K562 (cell line): ENCODE measurements around the gene MAP1LC3B2. TPM values are rescaled to one million over a fixed set of nuclear protein-coding genes. Genes with fewer than 3 reads are reported as not detected.

Experiments used
- ATAC-seq: fragments of 200-7000 bp; cut with Tn5 transposase; 3 replicates; pipeline ENCODE4 v1.9.1; 2020; ENCODE audit warnings: moderate library complexity
- BruUV-seq: library from RNA; stranded (reverse); fragments of 400-500 nt; replicated peaks from 2 replicates; lab custom pipeline; 2021; lab: Mats Ljungman, UMichigan
- CTCF ChIA-PET: fragments of 300-600 bp; formaldehyde crosslinking; extraction: SDS; loops from one replicate; lab custom pipeline; 2021; ENCODE audit warnings: low intra/inter-chr PET ratio; lab: Yijun Ruan, JAX
- POLR2A ChIA-PET: fragments of 300-600, 350-650 bp; sonication (Branson Sonifier 250); formaldehyde crosslinking; extraction: SDS; loops from one replicate; lab custom pipeline; 2021; ENCODE audit warnings: antibody characterized with exemption, inconsistent platforms; lab: Yijun Ruan, JAX
- DNase-seq, 4 experiments: peaks; one replicate each; pipeline versions ENCODE4 v3.0.0 to v3.0.0-alpha.2; 2011 to 2018; ENCODE audit warnings: low spot score in 3 of 4, mixed read lengths in 3 of 4; ENCODE audit errors: extremely low read depth in 1 of 4
- FAIRE-seq: peaks from 2 replicates; lab custom pipeline; 2011; peaks lifted over from hg19 to GRCh38; lab: Jason Lieb, UNC
- H2AFZ ChIP-seq: 2 replicates; pipeline ENCODE4 v1.6.0; 2011; ENCODE audit warnings: low read depth, low read length, control low read depth, inconsistent platforms
- H3K27ac ChIP-seq: fragments of 200-600 bp; 3 replicates; pipeline ENCODE4 v1.8.0; 2011; ENCODE audit warnings: low read depth, mild to moderate bottlenecking, control low read depth, inconsistent platforms, low read length, moderate library complexity, mixed read lengths; ENCODE audit errors: extremely low read depth
- H3K27me3 ChIP-seq, 2 experiments: fragments of 300-600 bp in 1 of 2; 2 replicates in 1 of 2; 3 replicates in 1 of 2; pipeline versions ENCODE4 v1.6.0 to v1.8.0; 2011; ENCODE audit warnings: inconsistent platforms in 2 of 2, low read length in 2 of 2, mild to moderate bottlenecking in 1 of 2, mixed read lengths in 1 of 2, moderate library complexity in 1 of 2; ENCODE audit not compliant: control insufficient read depth in 2 of 2, insufficient read depth in 2 of 2
- H3K36me3 ChIP-seq: fragments of 300-600 bp; 3 replicates; pipeline ENCODE4 v1.8.0; 2011; ENCODE audit warnings: mild to moderate bottlenecking, low read length, inconsistent platforms; ENCODE audit not compliant: control insufficient read depth, insufficient read depth
- H3K4me1 ChIP-seq, 2 experiments: fragments of 200-600 bp in 1 of 2; replicated peaks in 1 of 2; 2 replicates in 1 of 2; 3 replicates in 1 of 2; pipeline versions ENCODE4 v1.5.1 to v1.8.0; 2011; ENCODE audit warnings: inconsistent platforms in 2 of 2, low read length in 2 of 2, mild to moderate bottlenecking in 1 of 2, mixed read lengths in 1 of 2, moderate library complexity in 1 of 2; ENCODE audit not compliant: control insufficient read depth in 2 of 2, insufficient read depth in 2 of 2
- H3K4me2 ChIP-seq: 2 replicates; pipeline ENCODE4 v1.6.1; 2011; ENCODE audit warnings: low read length, control low read depth, inconsistent platforms, mixed read lengths; ENCODE audit not compliant: insufficient read depth
- H3K4me3 ChIP-seq: fragments of 200-600 bp; sonication (generic), shearing (Covaris generic); 2 replicates; pipeline ENCODE4 v1.5.1; 2016; ENCODE audit warnings: control low read depth, inconsistent platforms
- H3K79me2 ChIP-seq: fragments of 200-600 bp; 3 replicates; pipeline ENCODE4 v1.8.0; 2011; ENCODE audit warnings: low read length, inconsistent platforms; ENCODE audit not compliant: control insufficient read depth, insufficient read depth
- H3K9ac ChIP-seq, 2 experiments: 2 replicates each; pipeline versions ENCODE4 v1.6.0 to v1.6.1; 2011; ENCODE audit warnings: low read depth in 2 of 2, low read length in 2 of 2, control low read depth in 1 of 2, inconsistent platforms in 1 of 2, mild to moderate bottlenecking in 1 of 2, mixed read lengths in 1 of 2; ENCODE audit not compliant: insufficient read depth in 1 of 2
- H3K9me1 ChIP-seq: one replicate; pipeline ENCODE4 v1.6.0; 2011; ENCODE audit warnings: inconsistent platforms, mild to moderate bottlenecking, low read length, moderate library complexity; ENCODE audit not compliant: control insufficient read depth, insufficient read depth
- H3K9me3 ChIP-seq: replicated peaks from 2 replicates; pipeline ENCODE4 v1.5.1; 2011; ENCODE audit warnings: low read depth, low read length, inconsistent platforms; ENCODE audit not compliant: control insufficient read depth, insufficient read depth
- H4K20me1 ChIP-seq: replicated peaks from 2 replicates; pipeline ENCODE4 v1.6.1; 2011; ENCODE audit warnings: low read length, inconsistent platforms, mixed read lengths; ENCODE audit not compliant: control insufficient read depth, insufficient read depth
- ARID1B ChIP-seq: fragments of 450-650 bp; IDR thresholded peaks from 2 replicates; pipeline ENCODE4 v1.6.1; 2016; ENCODE audit warnings: antibody characterized with exemption, mild to moderate bottlenecking, inconsistent platforms
- ATF7 ChIP-seq: fragments of 450-650 bp; IDR thresholded peaks from 2 replicates; pipeline ENCODE4 v1.7.1; 2014; ENCODE audit warnings: mild to moderate bottlenecking, moderate library complexity
- CTCF ChIP-seq, 3 experiments: IDR thresholded peaks in 2 of 3; conservative IDR thresholded peaks in 1 of 3; 2 replicates each; pipeline ENCODE4 v1.5.1; 2011 to 2012; ENCODE audit warnings: low read length in 3 of 3, mild to moderate bottlenecking in 3 of 3, control low read depth in 2 of 3, improper control_type of control experiment in 1 of 3, inconsistent platforms in 1 of 3, low read depth in 1 of 3, mixed read lengths in 1 of 3, moderate library complexity in 1 of 3; ENCODE audit not compliant: insufficient read depth in 2 of 3
- FOXK2 ChIP-seq, 2 experiments: fragments of 450-650 bp; IDR thresholded peaks in 1 of 2; conservative IDR thresholded peaks in 1 of 2; 2 replicates each; pipeline ENCODE4 v1.6.1; 2016; ENCODE audit warnings: low read depth in 2 of 2, mild to moderate bottlenecking in 1 of 2
- LEF1 ChIP-seq: fragments of 450-650 bp; IDR thresholded peaks from 2 replicates; pipeline ENCODE4 v1.6.1; 2016; ENCODE audit warnings: mild to moderate bottlenecking
- NCOA1 ChIP-seq: fragments of 450-650 bp; IDR thresholded peaks from 2 replicates; pipeline ENCODE4 v1.6.1; 2016; ENCODE audit warnings: low read depth
- RBM39 ChIP-seq: fragments of 200-400 bp; formaldehyde crosslinking; optimal IDR thresholded peaks from 2 replicates; pipeline ENCODE3; 2018; ENCODE audit warnings: low read depth, low read length
- SMARCE1 ChIP-seq: fragments of 450-650 bp; IDR thresholded peaks from 2 replicates; pipeline ENCODE4 v1.7.1; 2016; ENCODE audit warnings: mild to moderate bottlenecking
- SOX6 ChIP-seq: fragments of 450-650 bp; IDR thresholded peaks from 2 replicates; pipeline ENCODE4 v1.6.1; 2014; ENCODE audit warnings: mild to moderate bottlenecking
- TEAD1 ChIP-seq, 2 experiments: fragments of 450-650 bp in 1 of 2; sonication (generic) in 1 of 2; formaldehyde crosslinking; IDR thresholded peaks; 2 replicates each; pipeline versions ENCODE4 v1.4.0 to v1.8.0; 2020 to 2022; ENCODE audit warnings: mild to moderate bottlenecking in 2 of 2, missing genetic modification reagents in 1 of 2
- TRIM25 ChIP-seq: fragments of 450-650 bp; IDR thresholded peaks from 2 replicates; pipeline ENCODE4 v1.7.0; 2016; ENCODE audit warnings: borderline replicate concordance
- ZNF184 ChIP-seq: sonication (generic); formaldehyde crosslinking; IDR thresholded peaks from 2 replicates; pipeline ENCODE4 v1.5.0; 2020; ENCODE audit warnings: missing genetic modification reagents
- ZNF347 ChIP-seq: fragments of 450-650 bp; formaldehyde crosslinking; IDR thresholded peaks from 2 replicates; pipeline ENCODE4 v1.4.0; 2020; ENCODE audit warnings: low read depth, mild to moderate bottlenecking, moderate library complexity
- ZNF398 ChIP-seq: fragments of 250-450 bp; sonication (Bioruptor Pico); IDR thresholded peaks from 2 replicates; pipeline ENCODE4 v1.8.0; 2021; ENCODE audit warnings: moderate library complexity, mild to moderate bottlenecking, inconsistent platforms
- ZNF512 ChIP-seq: IDR thresholded peaks from 2 replicates; pipeline ENCODE4 v1.6.1; 2016; ENCODE audit warnings: missing genetic modification characterization, missing compliant biosample characterization
- ZNF589 ChIP-seq: fragments of 200-800 bp; sonication (Bioruptor generic); IDR thresholded peaks from 2 replicates; pipeline ENCODE4 v1.6.1; 2016; ENCODE audit warnings: low read depth, missing genetic modification characterization, missing compliant biosample characterization
- ZNF764 ChIP-seq: fragments of 250-450 bp; sonication (Bioruptor Pico); IDR thresholded peaks from 2 replicates; pipeline ENCODE4 v1.4.0; 2020; ENCODE audit warnings: low read depth, mild to moderate bottlenecking, moderate library complexity
- WGBS: fragments of 100-300 bp; shearing (Covaris generic); methylation state at CpG from one replicate; pipeline ENCODE4 v1.1.6; 2016; ENCODE audit warnings: low coverage, mixed read lengths; ENCODE audit not compliant: insufficient coverage; ENCODE audit errors: missing lambda C conversion rate; 5-methylcytosine and 5-hydroxymethylcytosine counted together
- in situ Hi-C: fragments of 300-500 bp; cut with MboI; formaldehyde crosslinking; loops from 4 replicates; pipeline ENCODE4 v1.15.0; 2018; ENCODE audit warnings: inconsistent platforms, mixed read lengths
- intact Hi-C: fragments of 100-400 bp; cut with micrococcal nuclease; formaldehyde crosslinking; loops from 2 replicates; pipeline ENCODE4 v1.14.2; 2022
- polyA plus RNA-seq, 8 experiments: library from polyadenylated mRNA; depleted of rRNA in 4 of 8; stranded (reverse) in 5 of 8; unstranded in 3 of 8; fragments of >200 nt; fragmentation: Nextera tagmentation in 2 of 8; fragmentation: Illumina TruSeq in 1 of 8; extraction: Ambion mirVana in 2 of 8; extraction: Trizol in 1 of 8; gene quantifications; 2 replicates each; pipeline versions ENCODE4 v1.2.1 to v1.2.3, GENCODE V29; 2011 to 2014; ENCODE audit warnings: inconsistent platforms in 1 of 8, missing spikeins in 1 of 8
- total RNA-seq, 7 experiments: library from RNA; depleted of rRNA in 6 of 7; stranded (reverse); fragments of >200 nt in 6 of 7; fragmentation: Illumina TruSeq in 2 of 7; extraction: Trizol in 2 of 7; gene quantifications; 2 replicates each; pipeline versions ENCODE4 v1.2.1 to v1.2.3, GENCODE V29; 2011 to 2021; ENCODE audit warnings: low replicate concordance in 1 of 7

The MAP1LC3B2 gene
- total and polyA plus RNA-seq, 9 of the 15 experiments (the other 6 are each of a cell fraction or from before 2014, with no cell fraction given) = 0.53 to 2.8 (median 0.76) TPM; not detected in 2

GRCh38 chr12:116529048-116529447 is 30.1 kb upstream of the MAP1LC3B2 start:
- WGBS = 42% methylated on average over 8 of the region's 8 CpGs
- Histone ChIP-seq H3K4me2 (no peak overlapping the region), H3K79me2 (no peaks in the 10 kb centered on the region), H3K36me3 (no peaks in the 10 kb centered on the region), H3K27ac (no peak overlapping the region), H3K4me1 (peaks cover 15 to 16% of the 10 kb centered on the region in 2 experiments), H2AFZ (peak overlapping the region; percentile 78), H3K4me3 (no peak overlapping the region), H4K20me1 (no peaks in the 10 kb centered on the region), H3K27me3 (no peaks in the 10 kb centered on the region), H3K9me3 (no peaks in the 10 kb centered on the region), H3K9me1 (no peaks in the 10 kb centered on the region), H3K9ac (no peak overlapping the region)
- ChIA-PET POLR2A (interaction anchor here (0.6 kb wide), 1 partner anchor 1384 kb away, joined by 4 read pairs; no protein-coding TSS in a partner anchor), CTCF (no interaction called here)
- FAIRE-seq = no peak
- in situ Hi-C loops (no loop called here), intact Hi-C loops (no loop called here)
- ATAC-seq = no peak
- no TSS peak for BruUV-seq
- DNase-seq = no peak
- TF ChIP-seq ATF7 (peak; percentile 35; the same call in 1 of the 2 replicates), ZNF347 (CRISPR knock-in tag) (no peak), FOXK2 (conservative IDR thresholded peaks at IDR 0.05 in 1 of 2, IDR thresholded peaks at IDR 0.05 in 1 of 2; ENCODE audit: low read depth in 2 of 2) (0 out of 4 replicates have a peak, but pooled peaks of 1 of the 2 experiments have one; percentile 40), TEAD1 (CRISPR knock-in tag; IDR thresholded peaks at IDR 0.05) (no peak), CTCF (IDR thresholded peaks at IDR 0.05 in 2 of 3, conservative IDR thresholded peaks at IDR 0.05 in 1 of 3; ENCODE audit: insufficient read depth in 2 of 3, low read depth in 1 of 3, low read length in 3 of 3) (no peak), ARID1B (peak; percentile 33; the same call in 1 of the 2 replicates), ZNF589 (CRISPR knock-in tag) (no peak), ZNF512 (tag) (no peak), ZNF184 (CRISPR knock-in tag) (no peak), TRIM25 (no peak), SMARCE1 (peak; percentile 45; the same call in 1 of the 2 replicates), SOX6 (peak; percentile 87), ZNF764 (CRISPR knock-in tag) (no peak), RBM39 (no peak), ZNF398 (CRISPR knock-in tag) (no peak), LEF1 (peak; percentile 48; the same call in 1 of the 2 replicates), NCOA1 (peak; percentile 40; the same call in 1 of the 2 replicates)
